Measurements from ENCODE around the gene ZP3. TPM values are rescaled to one million over a fixed set of nuclear protein-coding genes. Genes with fewer than 3 reads are reported as not detected.

ZP3 gene
- total and polyA plus RNA-seq, 2 of the 13 experiments (the other 11 are each of a cell fraction or from before 2014, with no cell fraction given) = not detected

- no TSS peak for BruUV-seq (replicated peaks)
- DNase-seq (ENCODE audit: low spot score) (no peak), ATAC-seq (peak; percentile 44), FAIRE-seq (peak; percentile 28)
- 15% methylated on average over 4 of the region's 4 CpGs for WGBS (ENCODE audit: low lambda C conversion rate)
- no peaks in the 10 kb centered on the region for H3K36me3 ChIP-seq (replicated peaks in 1 of 2; ENCODE audit: control insufficient read depth in 1 of 2, insufficient read depth in 2 of 2, low read length in 2 of 2)
- H3K9me3 ChIP-seq (ENCODE audit: low read length) = no peaks in the 10 kb centered on the region
- H3K27me3 ChIP-seq (ENCODE audit: control insufficient read depth in 1 of 2, insufficient read depth in 2 of 2, low read length in 2 of 2) = no peaks in the 10 kb centered on the region
- H3K4me2 ChIP-seq (ENCODE audit: low read depth, low read length) = peak overlapping the region; percentile 81
- POLR2A ChIA-PET = interaction anchor here (0.8 to 2.9 kb wide), 8 partner anchors 11 to 116 kb away, joined by 3 to 25 read pairs (median 7); partner anchors contain the start of gene YWHAG
- peaks cover 6% of the 10 kb centered on the region for H3K79me2 ChIP-seq (ENCODE audit: insufficient read depth, low read length)
- no peak overlapping the region for H2AFZ ChIP-seq (ENCODE audit: low read length)
- peak overlapping the region; percentile 66 for H3K27ac ChIP-seq (ENCODE audit: extremely low read length, insufficient read depth, low read length)
- CTCF ChIA-PET (ENCODE audit: low intra/inter-chr PET ratio, low total read pairs) = no interaction called here
- no peak overlapping the region for H3K9ac ChIP-seq (ENCODE audit: insufficient read depth, low read depth, low read length)
- intact Hi-C loops (cut with micrococcal nuclease; ENCODE audit: unreplicated experiment) (no loop called here), in situ Hi-C loops (cut with HindIII; ENCODE audit: extremely low pct_ligation_motif_present, low pct_unique_long_range_greater_than_20kb) (no loop called here)
- no peaks in the 10 kb centered on the region for H4K20me1 ChIP-seq (ENCODE audit: insufficient read depth, low read length)
- H3K4me3 ChIP-seq (replicated peaks in 1 of 3; ENCODE audit: insufficient read depth in 1 of 3, low read depth in 2 of 3, low read length in 3 of 3) = peak overlapping the region in 2 of 3 experiments; percentile 62 to 64; a peak in 3 of 6 replicates
- peaks cover 52% of the 10 kb centered on the region for H3K4me1 ChIP-seq (ENCODE audit: insufficient read depth, low read length)
- TF ChIP-seq ZNF557 (CRISPR knock-in tag; IDR thresholded peaks at IDR 0.05) (no peak), ZNF350 (CRISPR knock-in tag; IDR thresholded peaks at IDR 0.05; ENCODE audit: borderline replicate concordance, low read depth) (no peak), ZNF776 (CRISPR knock-in tag; IDR thresholded peaks at IDR 0.05) (no peak), SP4 (CRISPR knock-in tag; IDR thresholded peaks at IDR 0.05) (peak; percentile 21; the same call in 1 of the 2 replicates), ZSCAN29 (CRISPR knock-in tag; conservative IDR thresholded peaks at IDR 0.05) (peak; percentile 73; the same call in 1 of the 2 replicates), ZBTB3 (CRISPR knock-in tag; IDR thresholded peaks at IDR 0.05; ENCODE audit: borderline replicate concordance, low read depth) (0 out of 2 replicates have a peak, but pooled peaks have one; percentile 41), JUN (CRISPR knock-in tag; IDR thresholded peaks at IDR 0.05) (peak; percentile 18; the same call in 1 of the 2 replicates), ZBTB33 (CRISPR knock-in tag; IDR thresholded peaks at IDR 0.05) (no peak), MED1 (CRISPR knock-in tag; IDR thresholded peaks at IDR 0.05) (0 out of 2 replicates have a peak, but pooled peaks have one; percentile 10), TERF1 (CRISPR knock-in tag; IDR thresholded peaks at IDR 0.05) (no peak), MEIS1 (CRISPR knock-in tag; IDR thresholded peaks at IDR 0.05; ENCODE audit: borderline replicate concordance) (0 out of 2 replicates have a peak, but pooled peaks have one; percentile 38)
- TF ChIP-seq, protein P1, sequence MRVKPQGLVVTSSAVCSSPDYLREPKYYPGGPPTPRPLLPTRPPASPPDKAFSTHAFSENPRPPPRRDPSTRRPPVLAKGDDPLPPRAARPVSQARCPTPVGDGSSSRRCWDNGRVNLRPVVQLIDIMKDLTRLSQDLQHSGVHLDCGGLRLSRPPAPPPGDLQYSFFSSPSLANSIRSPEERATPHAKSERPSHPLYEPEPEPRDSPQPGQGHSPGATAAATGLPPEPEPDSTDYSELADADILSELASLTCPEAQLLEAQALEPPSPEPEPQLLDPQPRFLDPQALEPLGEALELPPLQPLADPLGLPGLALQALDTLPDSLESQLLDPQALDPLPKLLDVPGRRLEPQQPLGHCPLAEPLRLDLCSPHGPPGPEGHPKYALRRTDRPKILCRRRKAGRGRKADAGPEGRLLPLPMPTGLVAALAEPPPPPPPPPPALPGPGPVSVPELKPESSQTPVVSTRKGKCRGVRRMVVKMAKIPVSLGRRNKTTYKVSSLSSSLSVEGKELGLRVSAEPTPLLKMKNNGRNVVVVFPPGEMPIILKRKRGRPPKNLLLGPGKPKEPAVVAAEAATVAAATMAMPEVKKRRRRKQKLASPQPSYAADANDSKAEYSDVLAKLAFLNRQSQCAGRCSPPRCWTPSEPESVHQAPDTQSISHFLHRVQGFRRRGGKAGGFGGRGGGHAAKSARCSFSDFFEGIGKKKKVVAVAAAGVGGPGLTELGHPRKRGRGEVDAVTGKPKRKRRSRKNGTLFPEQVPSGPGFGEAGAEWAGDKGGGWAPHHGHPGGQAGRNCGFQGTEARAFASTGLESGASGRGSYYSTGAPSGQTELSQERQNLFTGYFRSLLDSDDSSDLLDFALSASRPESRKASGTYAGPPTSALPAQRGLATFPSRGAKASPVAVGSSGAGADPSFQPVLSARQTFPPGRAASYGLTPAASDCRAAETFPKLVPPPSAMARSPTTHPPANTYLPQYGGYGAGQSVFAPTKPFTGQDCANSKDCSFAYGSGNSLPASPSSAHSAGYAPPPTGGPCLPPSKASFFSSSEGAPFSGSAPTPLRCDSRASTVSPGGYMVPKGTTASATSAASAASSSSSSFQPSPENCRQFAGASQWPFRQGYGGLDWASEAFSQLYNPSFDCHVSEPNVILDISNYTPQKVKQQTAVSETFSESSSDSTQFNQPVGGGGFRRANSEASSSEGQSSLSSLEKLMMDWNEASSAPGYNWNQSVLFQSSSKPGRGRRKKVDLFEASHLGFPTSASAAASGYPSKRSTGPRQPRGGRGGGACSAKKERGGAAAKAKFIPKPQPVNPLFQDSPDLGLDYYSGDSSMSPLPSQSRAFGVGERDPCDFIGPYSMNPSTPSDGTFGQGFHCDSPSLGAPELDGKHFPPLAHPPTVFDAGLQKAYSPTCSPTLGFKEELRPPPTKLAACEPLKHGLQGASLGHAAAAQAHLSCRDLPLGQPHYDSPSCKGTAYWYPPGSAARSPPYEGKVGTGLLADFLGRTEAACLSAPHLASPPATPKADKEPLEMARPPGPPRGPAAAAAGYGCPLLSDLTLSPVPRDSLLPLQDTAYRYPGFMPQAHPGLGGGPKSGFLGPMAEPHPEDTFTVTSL (CRISPR knock-in tag; IDR thresholded peaks at IDR 0.05; ENCODE audit: borderline replicate concordance) = 0 out of 2 replicates have a peak, but pooled peaks have one; percentile 8
- TF ChIP-seq, protein P2, sequence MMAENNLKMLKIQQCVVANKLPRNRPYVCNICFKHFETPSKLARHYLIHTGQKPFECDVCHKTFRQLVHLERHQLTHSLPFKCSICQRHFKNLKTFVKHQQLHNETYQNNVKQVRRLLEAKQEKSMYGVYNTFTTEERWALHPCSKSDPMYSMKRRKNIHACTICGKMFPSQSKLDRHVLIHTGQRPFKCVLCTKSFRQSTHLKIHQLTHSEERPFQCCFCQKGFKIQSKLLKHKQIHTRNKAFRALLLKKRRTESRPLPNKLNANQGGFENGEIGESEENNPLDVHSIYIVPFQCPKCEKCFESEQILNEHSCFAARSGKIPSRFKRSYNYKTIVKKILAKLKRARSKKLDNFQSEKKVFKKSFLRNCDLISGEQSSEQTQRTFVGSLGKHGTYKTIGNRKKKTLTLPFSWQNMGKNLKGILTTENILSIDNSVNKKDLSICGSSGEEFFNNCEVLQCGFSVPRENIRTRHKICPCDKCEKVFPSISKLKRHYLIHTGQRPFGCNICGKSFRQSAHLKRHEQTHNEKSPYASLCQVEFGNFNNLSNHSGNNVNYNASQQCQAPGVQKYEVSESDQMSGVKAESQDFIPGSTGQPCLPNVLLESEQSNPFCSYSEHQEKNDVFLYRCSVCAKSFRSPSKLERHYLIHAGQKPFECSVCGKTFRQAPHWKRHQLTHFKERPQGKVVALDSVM (CRISPR knock-in tag; IDR thresholded peaks at IDR 0.05) = 0 out of 2 replicates have a peak, but pooled peaks have one; percentile 21
Measured at GRCh38 chr7:76407718-76408117, 17.0 kb upstream of the ZP3 start.
